HG02759 (cell line): Measurements from ENCODE around the gene KANTR.

Experiments
- ATAC-seq: cut with Tn5 transposase; IDR thresholded peaks from one replicate; pipeline ENCODE4 v1.9.1; 2021; ENCODE audit warnings: mild to moderate bottlenecking, moderate library complexity; ENCODE audit not compliant: unreplicated experiment

Gene KANTR

DNA sequence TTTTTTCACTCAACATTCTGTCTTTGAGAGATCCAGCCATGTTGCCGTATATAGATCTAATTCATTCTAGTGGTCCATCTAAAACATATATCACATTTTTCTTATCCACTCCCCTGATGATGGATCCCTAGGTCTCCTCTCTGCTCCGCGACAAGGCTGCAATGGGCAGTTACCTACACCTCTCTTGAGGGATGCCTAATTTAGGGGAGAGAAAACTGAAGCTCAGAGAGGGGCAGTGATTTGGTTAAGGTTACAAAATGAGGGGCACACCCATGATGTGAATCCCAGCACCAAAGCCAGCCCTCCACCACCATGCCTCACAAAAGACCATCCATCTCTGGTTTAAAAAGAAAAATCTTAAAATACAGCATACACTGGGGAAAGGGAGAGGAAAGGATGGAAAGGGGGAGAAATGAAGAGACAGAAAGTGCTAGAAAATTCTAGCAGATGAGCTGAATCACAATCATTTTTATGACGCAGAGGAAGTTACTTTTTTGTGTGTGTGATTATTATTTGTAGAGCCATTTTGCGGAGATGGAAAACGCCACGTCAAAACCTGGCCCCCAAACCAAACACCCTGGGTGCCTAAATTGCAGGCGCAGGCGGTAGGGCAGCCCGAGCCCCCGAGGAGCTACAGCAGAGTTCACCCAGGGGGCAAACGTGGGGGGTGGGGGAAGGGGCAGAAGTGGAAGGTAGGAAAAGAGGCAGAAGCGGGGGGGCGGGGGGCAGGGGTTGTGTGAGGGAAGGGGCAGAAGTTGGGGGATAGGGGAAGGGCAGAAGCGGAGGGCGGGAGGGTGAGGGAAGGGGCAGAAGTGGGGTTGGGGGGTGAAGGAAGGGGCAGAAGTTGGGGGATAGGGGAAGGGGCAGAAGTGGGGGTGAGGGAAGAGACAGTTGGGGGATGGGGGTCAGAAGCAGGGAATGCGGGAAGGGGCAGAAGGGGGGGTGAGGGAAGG is 13.0 kb upstream of the KANTR start:
- no peak for ATAC-seq

DNA sequence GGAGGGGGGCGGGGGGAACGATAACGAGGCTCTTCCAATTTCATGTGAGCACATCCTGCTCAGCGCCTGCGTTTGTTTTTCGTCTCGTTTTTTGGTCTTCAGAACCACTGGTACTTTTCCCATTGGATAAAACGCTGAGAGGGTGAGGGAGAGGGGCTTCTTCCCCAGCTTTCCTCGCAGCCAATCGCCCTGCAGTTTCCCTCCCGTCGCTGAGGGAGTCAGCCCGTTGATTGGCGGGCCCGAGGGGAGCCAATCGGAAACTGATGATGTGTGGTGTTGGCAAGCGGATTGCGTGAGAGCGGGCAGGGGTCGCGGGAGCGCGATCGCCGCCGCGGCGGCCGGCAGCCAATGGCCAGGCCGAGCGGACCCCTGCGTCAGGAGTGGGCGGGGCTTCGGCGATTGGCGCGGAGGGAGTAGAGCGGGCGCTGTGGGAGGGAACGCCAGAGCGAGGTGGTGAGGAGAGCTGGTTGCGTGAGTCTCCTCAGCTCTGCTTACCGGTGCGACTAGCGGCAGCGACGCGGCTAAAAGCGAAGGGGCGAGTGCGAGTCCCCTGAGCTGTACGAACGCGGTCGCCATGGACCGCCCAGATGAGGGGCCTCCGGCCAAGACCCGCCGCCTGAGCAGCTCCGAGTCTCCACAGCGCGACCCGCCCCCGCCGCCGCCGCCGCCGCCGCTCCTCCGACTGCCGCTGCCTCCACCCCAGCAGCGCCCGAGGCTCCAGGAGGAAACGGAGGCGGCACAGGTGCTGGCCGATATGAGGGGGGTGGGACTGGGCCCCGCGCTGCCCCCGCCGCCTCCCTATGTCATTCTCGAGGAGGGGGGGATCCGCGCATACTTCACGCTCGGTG is 11.8 kb upstream of the KANTR start, which contains the start of gene TSPYL2:
TSS of gene TSPYL2 (plus strand) at position 443 of the 848 bp plus-strand sequence. CDS start at position 575, 132 bp downstream.
- ATAC-seq = peak; percentile 95

DNA sequence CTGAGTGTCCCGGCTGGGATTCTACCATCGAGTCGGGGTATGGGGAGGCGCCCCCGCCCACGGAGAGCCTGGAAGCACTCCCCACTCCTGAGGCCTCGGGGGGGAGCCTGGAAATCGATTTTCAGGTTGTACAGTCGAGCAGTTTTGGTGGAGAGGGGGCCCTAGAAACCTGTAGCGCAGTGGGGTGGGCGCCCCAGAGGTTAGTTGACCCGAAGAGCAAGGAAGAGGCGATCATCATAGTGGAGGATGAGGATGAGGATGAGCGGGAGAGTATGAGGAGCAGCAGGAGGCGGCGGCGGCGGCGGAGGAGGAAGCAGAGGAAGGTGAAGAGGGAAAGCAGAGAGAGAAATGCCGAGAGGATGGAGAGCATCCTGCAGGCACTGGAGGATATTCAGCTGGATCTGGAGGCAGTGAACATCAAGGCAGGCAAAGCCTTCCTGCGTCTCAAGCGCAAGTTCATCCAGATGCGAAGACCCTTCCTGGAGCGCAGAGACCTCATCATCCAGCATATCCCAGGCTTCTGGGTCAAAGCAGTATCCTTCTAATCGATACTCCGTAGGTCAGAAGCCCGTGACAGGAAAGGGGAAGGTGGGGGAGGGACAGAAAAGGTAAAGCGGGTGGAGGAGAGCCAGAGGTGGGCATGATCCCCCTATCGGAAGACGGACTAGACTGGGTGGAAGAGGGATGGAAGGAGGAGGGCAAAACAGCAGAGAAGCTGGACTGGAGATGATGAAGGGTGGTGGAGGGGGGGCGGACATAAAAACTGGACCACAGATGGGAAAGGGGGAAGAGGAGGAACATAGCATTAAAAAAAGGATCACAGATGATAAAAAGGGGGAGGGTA is 10.9 kb upstream of the KANTR start:
- ATAC-seq = no peak

DNA sequence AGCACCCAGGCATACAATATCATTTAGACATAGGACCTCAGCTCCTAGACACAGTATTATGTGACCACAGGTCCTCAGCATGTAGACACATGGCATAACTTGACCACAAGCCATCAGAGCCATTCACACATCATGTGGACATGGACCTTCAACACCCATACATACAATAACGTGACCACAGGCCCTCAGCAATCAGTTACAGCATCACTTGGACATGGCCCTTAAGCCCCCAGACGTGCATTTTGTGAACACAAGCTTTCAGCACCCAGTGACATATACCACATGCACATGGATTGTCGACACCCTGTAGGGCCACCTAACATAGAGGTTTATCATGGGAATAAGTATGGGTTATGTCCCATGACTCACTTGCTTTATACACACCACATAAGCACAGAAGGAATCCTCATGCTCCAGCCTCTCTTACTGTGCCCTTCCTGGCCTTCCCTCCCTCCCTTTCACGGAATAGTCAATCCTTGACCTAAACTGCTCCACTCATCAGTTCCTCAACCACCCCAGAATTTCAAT is 9.8 kb upstream of the KANTR start:
- ATAC-seq = no peak

DNA sequence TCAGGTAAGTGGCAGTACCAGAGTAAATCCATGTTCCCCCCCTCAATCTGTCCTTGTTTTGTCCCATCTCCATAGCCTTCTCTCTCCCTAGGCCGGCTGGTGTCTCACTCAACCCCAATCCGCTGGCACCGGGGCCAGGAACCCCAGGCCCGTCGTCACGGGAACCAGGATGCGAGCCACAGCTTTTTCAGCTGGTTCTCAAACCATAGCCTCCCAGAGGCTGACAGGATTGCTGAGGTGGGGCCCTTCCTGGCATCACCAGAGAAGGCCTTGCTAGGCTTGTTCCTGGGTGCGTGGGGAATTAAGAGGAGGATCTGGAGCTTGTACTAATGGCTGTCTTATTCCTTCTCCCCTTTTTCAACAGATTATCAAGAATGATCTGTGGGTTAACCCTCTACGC is 9.1 kb upstream of the KANTR start:
- no peak for ATAC-seq

DNA sequence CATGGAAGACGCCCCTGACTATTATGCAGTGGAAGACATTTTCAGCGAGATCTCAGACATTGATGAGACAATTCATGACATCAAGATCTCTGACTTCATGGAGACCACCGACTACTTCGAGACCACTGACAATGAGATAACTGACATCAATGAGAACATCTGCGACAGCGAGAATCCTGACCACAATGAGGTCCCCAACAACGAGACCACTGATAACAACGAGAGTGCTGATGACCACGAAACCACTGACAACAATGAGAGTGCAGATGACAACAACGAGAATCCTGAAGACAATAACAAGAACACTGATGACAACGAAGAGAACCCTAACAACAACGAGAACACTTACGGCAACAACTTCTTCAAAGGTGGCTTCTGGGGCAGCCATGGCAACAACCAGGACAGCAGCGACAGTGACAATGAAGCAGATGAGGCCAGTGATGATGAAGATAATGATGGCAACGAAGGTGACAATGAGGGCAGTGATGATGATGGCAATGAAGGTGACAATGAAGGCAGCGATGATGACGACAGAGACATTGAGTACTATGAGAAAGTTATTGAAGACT is 8.2 kb upstream of the KANTR start:
- no peak for ATAC-seq

DNA sequence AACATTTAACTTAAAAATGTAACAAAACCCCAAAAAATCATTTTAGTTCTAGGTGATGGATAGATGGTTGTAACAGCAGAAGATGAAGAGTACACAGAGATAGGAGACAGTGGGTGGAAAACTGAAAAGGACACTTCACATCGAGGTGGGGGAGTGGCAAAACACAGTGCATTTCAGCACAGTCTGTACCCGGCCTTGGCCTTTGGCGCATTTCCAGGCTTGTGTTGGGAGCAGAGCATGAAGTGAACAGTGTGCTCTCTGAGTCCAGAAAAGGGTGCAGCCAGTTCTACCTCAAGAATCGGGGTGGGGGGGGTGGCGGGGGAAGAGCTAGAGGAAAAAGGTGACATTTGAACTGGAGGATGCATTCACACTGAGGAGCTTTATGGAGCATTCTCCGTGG is 7.5 kb upstream of the KANTR start:
- ATAC-seq = no peak

DNA sequence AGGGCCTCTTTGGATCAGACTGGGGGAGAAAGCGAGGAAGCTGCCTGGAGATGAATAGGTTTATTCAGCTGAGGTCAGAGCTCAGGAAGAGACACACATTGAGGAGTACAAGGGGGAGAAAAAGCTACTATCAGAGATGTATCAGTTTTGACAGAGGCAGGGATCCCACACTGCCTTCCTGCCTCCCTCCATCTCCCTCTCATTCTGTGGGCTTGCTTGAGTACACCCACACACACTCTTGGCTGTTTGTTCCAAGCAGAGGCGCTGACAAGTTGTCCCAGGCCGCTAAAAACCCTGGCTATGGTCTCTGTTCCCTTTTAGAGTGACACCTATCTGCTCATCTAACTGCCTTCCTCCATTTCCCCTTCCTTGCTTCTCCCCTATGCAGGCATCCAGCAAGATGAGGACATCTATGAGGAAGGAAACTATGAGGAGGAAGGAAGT is 6.5 kb upstream of the KANTR start:
- no peak for ATAC-seq

DNA sequence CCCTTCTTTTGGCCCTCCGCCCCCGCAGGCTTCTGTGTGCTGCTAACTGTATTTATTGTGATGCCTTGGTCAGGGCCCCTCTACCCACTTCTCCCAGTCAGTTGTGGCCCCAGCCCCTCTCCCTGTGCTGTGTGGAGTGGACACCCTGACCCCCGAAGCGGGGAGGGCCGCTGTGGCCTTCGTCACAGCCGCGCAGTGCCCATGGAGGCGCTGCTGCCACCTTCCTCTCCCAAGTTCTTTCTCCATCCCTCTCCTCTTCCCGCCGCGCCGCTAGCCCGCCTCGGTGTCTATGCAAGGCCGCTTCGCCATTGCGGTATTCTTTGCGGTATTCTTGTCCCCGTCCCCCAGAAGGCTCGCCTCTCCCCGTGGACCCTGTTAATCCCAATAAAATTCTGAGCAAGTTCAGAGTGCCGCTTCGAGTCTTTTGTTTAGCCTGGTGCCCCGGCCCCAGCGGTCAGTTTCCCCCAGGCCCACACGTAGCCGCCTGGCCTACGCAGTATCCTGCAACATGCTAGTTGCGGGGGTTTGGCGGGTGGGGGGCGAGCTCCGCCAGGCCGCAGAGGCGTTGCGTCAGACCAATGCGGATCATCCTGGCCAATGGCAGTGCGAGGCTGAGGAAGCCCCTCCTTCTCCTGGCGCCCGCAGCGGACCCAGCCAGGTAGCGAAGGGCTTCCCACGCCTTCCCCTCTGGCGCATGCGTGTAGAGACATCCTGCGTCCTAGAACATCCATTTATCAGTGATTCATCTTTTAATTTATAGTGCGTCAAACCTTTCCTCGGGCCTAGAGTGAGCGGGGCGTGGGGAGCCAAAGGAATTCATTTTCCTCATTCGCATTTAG is 5.6 kb upstream of the KANTR start:
- ATAC-seq = peak; percentile 59

DNA sequence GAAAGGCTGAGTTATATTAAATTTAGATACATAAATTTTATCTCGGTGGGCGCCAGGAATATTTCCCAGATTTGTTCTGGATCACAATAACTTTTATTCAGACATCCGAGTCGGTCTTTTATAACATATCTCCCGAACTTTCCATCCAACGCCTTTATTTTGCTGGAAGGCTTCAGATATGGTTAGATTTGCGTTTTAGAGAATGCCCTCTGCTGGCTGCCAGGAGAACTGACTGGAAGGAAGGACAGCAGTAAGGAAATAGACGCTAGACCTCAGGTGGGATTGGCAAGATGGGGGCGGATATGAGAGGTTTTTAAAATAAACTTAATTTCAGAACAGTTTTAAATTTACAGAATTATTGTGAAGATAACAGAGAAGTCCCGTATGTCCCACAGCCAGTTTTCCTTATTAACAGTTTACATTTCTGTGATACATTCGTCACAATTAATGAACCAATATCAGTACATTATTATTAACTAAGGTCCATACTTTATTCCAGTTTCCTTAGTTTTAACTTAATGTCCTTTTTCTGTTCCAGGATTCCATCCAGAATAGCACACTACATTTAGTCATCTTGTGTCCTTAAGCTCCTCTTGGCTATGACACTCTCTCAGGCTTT is 4.6 kb upstream of the KANTR start:
- ATAC-seq = no peak

DNA sequence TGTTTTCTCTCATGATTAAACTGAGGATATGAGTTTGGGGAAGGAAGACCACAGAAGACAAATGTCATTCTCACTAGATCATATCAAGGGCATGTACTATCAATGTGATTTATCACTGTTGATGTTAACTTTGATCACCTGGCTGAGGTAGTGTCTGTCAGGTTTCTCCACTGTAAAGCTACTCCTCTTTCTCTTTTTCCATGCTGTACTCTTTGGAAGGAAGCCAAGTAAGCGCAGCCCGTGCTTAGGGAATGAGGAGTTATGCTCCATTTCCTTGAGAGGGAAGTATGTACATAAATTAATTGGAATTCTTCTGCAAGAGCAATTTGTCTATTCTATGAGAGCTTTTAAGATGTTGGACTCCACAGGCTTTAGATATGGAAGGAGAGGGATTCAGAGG is 4.0 kb upstream of the KANTR start:
- no peak for ATAC-seq

DNA sequence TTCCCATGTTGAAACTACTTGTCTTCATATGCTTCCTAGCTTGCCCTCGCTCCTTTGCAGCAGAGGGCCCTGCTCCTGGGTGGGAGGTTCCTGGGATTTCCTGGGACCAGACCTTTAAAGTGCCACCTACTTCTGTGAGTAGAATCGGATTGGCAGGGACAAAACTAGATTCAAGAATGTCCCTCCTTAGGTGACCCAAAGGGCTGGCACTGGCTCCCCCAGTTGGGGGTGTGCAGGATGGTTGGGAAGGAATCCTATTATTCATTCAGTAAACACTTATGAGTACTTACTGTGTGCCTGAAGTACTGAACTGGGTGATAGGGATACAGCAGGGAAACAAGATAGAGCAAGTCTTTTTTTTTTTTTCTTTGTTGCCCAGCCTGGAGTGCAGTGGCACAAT is 2.6 kb upstream of the KANTR start:
- no peak for ATAC-seq

DNA sequence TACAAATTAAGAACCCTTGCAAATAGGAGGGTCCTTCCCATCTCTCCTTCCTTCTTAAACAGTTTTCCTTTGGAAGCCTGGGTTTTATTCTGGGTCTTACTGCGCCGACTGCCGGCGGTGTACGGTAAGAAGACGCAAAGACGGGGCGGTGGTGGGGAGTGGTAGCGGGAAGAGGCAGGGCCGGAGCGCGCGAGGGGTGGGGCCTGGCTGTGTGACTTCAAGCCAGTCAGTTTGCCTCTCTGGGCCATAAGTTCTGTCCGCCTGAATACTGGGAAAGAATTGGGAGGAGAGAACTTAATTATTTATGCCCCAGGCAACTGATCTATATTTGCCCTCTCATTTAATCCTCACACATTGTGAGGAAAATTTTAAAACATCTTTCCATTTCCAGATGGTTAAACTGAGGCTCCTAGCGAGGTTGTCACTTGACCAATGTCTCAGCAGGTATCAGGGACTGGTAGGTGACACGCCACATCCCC is 726 bp upstream of the KANTR start:
- peak; percentile 52 for ATAC-seq

DNA sequence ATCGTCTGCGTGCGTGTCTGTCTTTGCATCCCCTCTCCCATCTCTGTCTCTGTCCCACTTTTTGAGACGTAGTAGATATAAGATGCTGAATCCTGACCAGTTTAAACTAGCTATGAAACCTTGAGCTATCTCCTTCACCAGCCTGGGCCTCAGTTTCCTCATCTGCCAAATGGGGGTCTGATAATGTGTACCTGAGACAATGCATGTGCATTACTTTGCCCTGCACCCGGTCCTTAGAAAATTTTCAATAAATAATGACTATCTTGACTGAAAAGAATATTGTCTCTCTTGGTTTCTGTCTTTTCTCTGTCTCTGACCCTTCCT is 602 bp downstream of the KANTR start:
- no peak for ATAC-seq

DNA sequence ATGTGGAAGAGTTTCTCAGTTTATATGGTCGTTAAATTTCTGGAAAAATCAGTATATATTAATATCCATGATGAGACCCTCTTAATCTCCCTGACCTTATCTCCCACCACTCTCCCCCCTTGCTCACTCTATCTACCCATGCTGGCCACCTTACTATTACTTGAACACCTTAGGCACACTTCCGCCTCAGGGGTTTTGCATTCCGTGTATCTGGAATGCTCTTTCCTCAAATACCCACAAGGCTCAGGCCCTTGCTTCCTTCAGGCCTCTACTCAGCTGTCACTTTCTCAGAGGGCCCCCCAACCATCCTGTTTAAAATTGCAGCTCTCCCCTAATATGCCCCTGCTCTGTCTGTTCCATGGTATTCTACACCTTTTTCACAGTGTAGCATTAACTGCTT is 1.9 kb downstream of the KANTR start:
- no peak for ATAC-seq

DNA sequence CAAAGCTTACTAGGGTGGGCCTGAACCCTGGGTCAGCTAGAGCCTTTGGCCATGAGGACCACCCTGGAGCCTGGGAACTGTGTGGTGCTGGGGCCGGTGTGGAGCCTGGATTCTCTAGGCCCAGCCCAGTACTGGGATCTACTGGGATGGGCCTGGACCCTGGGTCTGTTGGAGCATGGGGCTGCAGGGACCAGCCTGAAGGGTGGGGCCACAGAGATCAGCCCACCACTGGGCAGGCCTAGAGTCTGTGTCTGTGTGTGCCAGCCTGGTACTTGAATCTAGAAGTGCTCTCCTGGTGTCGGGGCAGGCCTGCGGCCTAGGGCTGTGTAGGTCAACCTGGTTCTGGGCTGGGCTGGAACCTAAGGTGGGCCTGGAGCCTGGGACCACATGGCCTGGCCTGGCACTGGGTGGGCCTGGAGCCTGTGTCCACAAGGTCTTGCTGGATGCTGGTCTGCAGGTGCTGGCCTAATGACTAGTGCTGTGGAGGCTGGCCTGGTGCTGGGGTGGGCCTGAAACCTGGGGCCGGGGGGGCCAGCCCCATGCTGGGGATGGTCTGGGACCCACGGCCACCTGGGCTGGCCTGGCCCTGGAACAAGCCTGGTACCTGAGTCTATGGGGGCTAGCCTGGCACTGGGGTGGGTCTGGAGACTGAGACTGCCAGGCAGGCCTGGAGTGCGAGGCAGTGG is 21.1 kb downstream of the KANTR start:
- no peak for ATAC-seq

DNA sequence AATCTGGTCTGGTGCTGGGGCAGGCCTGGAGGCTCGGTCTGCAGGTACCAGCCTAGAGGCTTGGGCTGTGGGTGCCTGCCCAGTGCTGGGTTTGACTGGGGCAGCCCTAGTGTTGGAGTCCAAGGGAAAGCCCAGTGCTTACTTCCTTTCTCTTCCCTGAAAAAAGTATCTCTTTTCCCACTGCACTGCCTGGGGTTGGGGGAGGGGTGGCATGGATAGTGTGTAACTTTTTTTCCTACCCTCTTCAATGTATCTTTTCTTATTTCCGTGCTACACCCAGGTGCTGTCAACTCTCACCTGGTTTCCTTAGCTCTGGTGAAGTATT is 21.6 kb downstream of the KANTR start:
- no peak for ATAC-seq

DNA sequence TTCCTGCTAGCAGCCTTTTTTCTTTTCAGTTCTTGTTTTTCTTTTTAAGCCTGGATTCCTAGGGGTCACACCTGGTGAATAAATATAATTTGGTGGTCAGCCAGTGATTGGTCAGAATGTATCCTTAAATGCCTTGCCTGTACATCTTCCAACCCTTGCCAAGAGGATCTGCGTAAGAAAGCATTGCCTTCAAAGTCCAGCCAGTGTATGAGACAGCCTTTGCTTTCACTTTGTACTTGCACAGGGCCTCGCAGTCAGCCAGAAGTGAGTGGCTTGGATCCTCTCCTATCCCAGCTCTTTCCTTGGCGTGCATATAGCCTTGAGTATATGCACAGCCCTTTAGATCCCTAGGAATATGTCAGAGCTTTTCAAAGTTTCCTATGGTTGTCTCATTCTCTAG is 22.2 kb downstream of the KANTR start:
- no peak for ATAC-seq

DNA sequence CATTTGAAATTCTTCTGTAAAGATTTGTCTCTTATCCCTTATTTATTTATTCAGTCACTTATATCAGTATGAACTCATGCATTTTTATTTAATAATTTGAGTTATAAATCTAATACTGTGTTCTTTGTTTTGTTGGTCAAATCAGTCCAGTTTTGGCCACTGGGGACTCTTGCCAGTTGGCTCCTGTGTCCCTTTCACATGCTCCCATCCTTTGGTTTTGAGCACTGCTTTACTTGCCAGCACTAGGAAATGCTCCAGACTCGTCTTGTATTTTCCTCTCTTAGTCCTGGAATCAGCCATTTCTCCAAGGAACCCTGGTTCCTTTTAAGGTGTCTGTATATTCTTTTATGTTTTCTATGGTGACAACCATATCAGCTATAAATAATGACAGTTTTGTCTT is 28.1 kb downstream of the KANTR start:
- ATAC-seq = no peak
